IMR-90 (cell line): Measurements from ENCODE around the gene ZNHIT1. TPM values are rescaled to one million over a fixed set of nuclear protein-coding genes. Genes with fewer than 3 reads are reported as not detected.

Experiments
- ATAC-seq: fragments of 200-7000 bp; cut with Tn5 transposase; 2 replicates; pipeline ENCODE4 v1.9.1; 2020; ENCODE audit warnings: low read depth, mild to moderate bottlenecking, moderate library complexity
- BruUV-seq: library from RNA; stranded (reverse); fragments of 400-500 nt; replicated peaks from 2 replicates; lab custom pipeline; 2021; lab: Mats Ljungman, UMichigan
- CTCF ChIA-PET: fragments of 300-600 bp; formaldehyde crosslinking; extraction: SDS; loops from one replicate; lab custom pipeline; 2021; ENCODE audit warnings: antibody characterized with exemption; lab: Yijun Ruan, JAX
- POLR2A ChIA-PET: fragments of 300-600 bp; sonication (Branson Sonifier 250); formaldehyde crosslinking; loops from one replicate; lab custom pipeline; 2022; ENCODE audit warnings: antibody characterized with exemption; ENCODE audit not compliant: unreplicated experiment; lab: Charles Lee
- DNase-seq: peaks from one replicate; pipeline ENCODE4 v3.0.0; 2013
- H2AFZ ChIP-seq: replicated peaks from 2 replicates; pipeline ENCODE3; 2013; ENCODE audit warnings: low read length, mild to moderate bottlenecking; ENCODE audit not compliant: poor library complexity
- H2AK5ac ChIP-seq: 2 replicates; pipeline ENCODE4 v1.6.1; 2013; ENCODE audit warnings: low read depth, low read length, inconsistent platforms
- H2AK9ac ChIP-seq: replicated peaks from 2 replicates; pipeline ENCODE3; 2013; ENCODE audit warnings: mild to moderate bottlenecking, low read depth, low read length, moderate library complexity; ENCODE audit not compliant: poor library complexity
- H2BK120ac ChIP-seq: 2 replicates; pipeline ENCODE4 v1.6.1; 2013; ENCODE audit warnings: low read depth, low read length, inconsistent platforms
- H2BK15ac ChIP-seq: 3 replicates; pipeline ENCODE4 v1.6.1; 2013; ENCODE audit warnings: low read depth, low read length, inconsistent platforms
- H2BK20ac ChIP-seq: 2 replicates; pipeline ENCODE4 v1.6.1; 2013; ENCODE audit warnings: low read depth, mild to moderate bottlenecking, inconsistent platforms, low read length, moderate library complexity
- H2BK5ac ChIP-seq: 2 replicates; pipeline ENCODE4 v1.6.1; 2013; ENCODE audit warnings: mild to moderate bottlenecking, low read depth, low read length, inconsistent platforms; ENCODE audit not compliant: poor library complexity, severe bottlenecking
- H3K14ac ChIP-seq: replicated peaks from 2 replicates; pipeline ENCODE4 v1.6.1; 2013; ENCODE audit warnings: low read depth, low read length, inconsistent platforms
- H3K18ac ChIP-seq: 2 replicates; pipeline ENCODE4 v1.6.1; 2013; ENCODE audit warnings: low read depth, low read length, control low read depth
- H3K23ac ChIP-seq: 2 replicates; pipeline ENCODE4 v1.6.1; 2013; ENCODE audit warnings: low read depth, low read length, inconsistent platforms
- H3K27ac ChIP-seq: 2 replicates; pipeline ENCODE4 v1.5.1; 2013; ENCODE audit warnings: mild to moderate bottlenecking, control low read depth, low read length; ENCODE audit not compliant: insufficient read depth
- H3K27me3 ChIP-seq: 2 replicates; pipeline ENCODE4 v1.6.1; 2013; ENCODE audit warnings: low read length; ENCODE audit not compliant: control insufficient read depth, insufficient read depth
- H3K36me3 ChIP-seq: 2 replicates; pipeline ENCODE4 v1.6.1; 2013; ENCODE audit warnings: low read length, mixed read lengths; ENCODE audit not compliant: control insufficient read depth, insufficient read depth
- H3K4ac ChIP-seq: 2 replicates; pipeline ENCODE4 v1.6.1; 2013; ENCODE audit warnings: low read depth, low read length, inconsistent platforms
- H3K4me1 ChIP-seq: 2 replicates; pipeline ENCODE4 v1.6.1; 2013; ENCODE audit warnings: low read length, mixed read lengths; ENCODE audit not compliant: control insufficient read depth, insufficient read depth
- H3K4me2 ChIP-seq: 2 replicates; pipeline ENCODE4 v1.6.1; 2013; ENCODE audit warnings: low read depth, mild to moderate bottlenecking, control low read depth, low read length, moderate library complexity
- H3K4me3 ChIP-seq: 2 replicates; pipeline ENCODE4 v1.5.1; 2013; ENCODE audit warnings: low read depth, mild to moderate bottlenecking, control low read depth, low read length, moderate library complexity; ENCODE audit not compliant: insufficient read depth
- H3K56ac ChIP-seq: 2 replicates; pipeline ENCODE4 v1.6.1; 2013; ENCODE audit warnings: low read length, inconsistent platforms; ENCODE audit not compliant: insufficient read depth; ENCODE audit errors: extremely low read depth
- H3K79me1 ChIP-seq, 2 experiments: 2 replicates each; pipeline ENCODE4 v1.6.1; 2013; ENCODE audit warnings: low read length in 2 of 2, inconsistent platforms in 1 of 2, low read depth in 1 of 2
- H3K9ac ChIP-seq: 2 replicates; pipeline ENCODE4 v1.6.1; 2013; ENCODE audit warnings: low read depth, low read length, control low read depth
- H3K9me1 ChIP-seq: 2 replicates; pipeline ENCODE4 v1.6.1; 2013; ENCODE audit warnings: low read length, inconsistent platforms; ENCODE audit not compliant: insufficient read depth
- H3K9me3 ChIP-seq: 2 replicates; pipeline ENCODE4 v1.6.1; 2013; ENCODE audit warnings: low read length; ENCODE audit not compliant: control insufficient read depth, insufficient read depth
- H4K20me1 ChIP-seq: 2 replicates; pipeline ENCODE4 v1.6.1; 2013; ENCODE audit warnings: low read length, inconsistent platforms; ENCODE audit not compliant: insufficient read depth
- H4K5ac ChIP-seq: 2 replicates; pipeline ENCODE4 v1.6.1; 2013; ENCODE audit warnings: mild to moderate bottlenecking, low read depth, low read length, control low read depth
- H4K8ac ChIP-seq, 2 experiments: 2 replicates each; pipeline ENCODE4 v1.6.1; 2013; ENCODE audit warnings: low read depth in 2 of 2, low read length in 2 of 2, control low read depth in 1 of 2, inconsistent platforms in 1 of 2
- H4K91ac ChIP-seq: 2 replicates; pipeline ENCODE4 v1.6.1; 2013; ENCODE audit warnings: low read depth, low read length, inconsistent platforms; ENCODE audit not compliant: insufficient read depth
- BHLHE40 ChIP-seq: fragments of 150-350 bp; IDR thresholded peaks from 2 replicates; pipeline ENCODE4 v1.6.1; 2016; ENCODE audit warnings: mild to moderate bottlenecking, low read depth, low read length
- CEBPB ChIP-seq: IDR thresholded peaks from 2 replicates; pipeline ENCODE4 v1.6.1; 2012; ENCODE audit warnings: low read depth, low read length, improper control_type of control experiment
- ELK1 ChIP-seq: fragments of 150-350 bp; IDR thresholded peaks from 2 replicates; pipeline ENCODE4 v1.6.1; 2016; ENCODE audit warnings: low read depth, mild to moderate bottlenecking, low read length, moderate library complexity, borderline replicate concordance
- FOS ChIP-seq: fragments of 150-350 bp; IDR thresholded peaks from 2 replicates; pipeline ENCODE4 v1.6.1; 2016; ENCODE audit warnings: low read depth, low read length
- MXI1 ChIP-seq: IDR thresholded peaks from 2 replicates; pipeline ENCODE4 v1.6.1; 2012; ENCODE audit warnings: low read depth, mild to moderate bottlenecking, low read length, moderate library complexity, borderline replicate concordance
- NFE2L2 ChIP-seq: fragments of 150-350 bp; IDR thresholded peaks from 2 replicates; pipeline ENCODE4 v1.6.1; 2016; ENCODE audit warnings: low read depth, mild to moderate bottlenecking, low read length
- POLR2A ChIP-seq: IDR thresholded peaks from 2 replicates; pipeline ENCODE4 v1.6.1; 2012; ENCODE audit warnings: mild to moderate bottlenecking, low read depth, low read length
- RFX5 ChIP-seq: IDR thresholded peaks from 2 replicates; pipeline ENCODE4 v1.8.0; 2012; ENCODE audit warnings: low read depth, mild to moderate bottlenecking, low read length, moderate library complexity
- SMC3 ChIP-seq: fragments of 150-350 bp; IDR thresholded peaks from 2 replicates; pipeline ENCODE4 v1.6.1; 2016; ENCODE audit warnings: low read depth, mild to moderate bottlenecking, antibody characterized with exemption, low read length, moderate library complexity
- WGBS, 2 experiments: methylation state at CpG; one replicate each; pipeline versions ENCODE4 v1.1.5 to v1.1.7; 2013; ENCODE audit warnings: missing lambda C conversion rate in 2 of 2; ENCODE audit not compliant: insufficient read length in 1 of 2; ENCODE audit errors: extremely low coverage in 2 of 2; 5-methylcytosine and 5-hydroxymethylcytosine counted together
- dilution Hi-C: fragments of 300-500 bp; cut with HindIII; formaldehyde crosslinking; loops from one replicate; pipeline ENCODE4 v1.14.3; 2018; ENCODE audit warnings: low sequenced_read_pairs; ENCODE audit not compliant: unreplicated experiment
- in situ Hi-C: fragments of 300-500 bp; cut with MboI; formaldehyde crosslinking; loops from 3 replicates; pipeline ENCODE4 v1.14.3; 2019; ENCODE audit warnings: low sequenced_read_pairs, inconsistent platforms, mixed read lengths
- intact Hi-C: fragments of 100-400 bp; cut with micrococcal nuclease; formaldehyde crosslinking; loops from 2 replicates; pipeline ENCODE4 v1.10.0; 2022
- polyA plus RNA-seq, 3 experiments: library from polyadenylated mRNA; depleted of rRNA; stranded (reverse); fragments of >200 nt; gene quantifications; 2 replicates each; pipeline ENCODE4 v1.2.3, GENCODE V29; 2012; ENCODE audit warnings: low replicate concordance in 1 of 3
- total RNA-seq: library from RNA; depleted of rRNA; stranded (reverse); fragments of >200 nt; gene quantifications from 2 replicates; pipeline ENCODE4 v1.2.3, GENCODE V29; 2012

ZNHIT1 gene
- total and polyA plus RNA-seq, 2 of the 4 experiments (the other 2 are of a cell fraction), result 31.7 to 47.1 TPM

GRCh38 chr7:101212014-101212413 is 6.0 kb upstream of the ZNHIT1 start:
- no TSS peak for BruUV-seq
- no peak overlapping the region for H4K91ac ChIP-seq
- no peak overlapping the region for H3K4ac ChIP-seq
- no CpG with 5 or more reads among the region's 8 CpGs for WGBS, 2 experiments
- no peak overlapping the region for H4K8ac ChIP-seq
- H2BK15ac ChIP-seq, result no peak overlapping the region
- no peak overlapping the region for H2AFZ ChIP-seq
- dilution Hi-C loops, result no loop called here
- H3K36me3 ChIP-seq, result peaks cover 52% of the 10 kb centered on the region
- ChIA-PET POLR2A (interaction anchor here (0.6 kb wide), 1 partner anchor 18 kb away, joined by 3 read pairs; no protein-coding TSS in a partner anchor), CTCF (no interaction called here)
- no peak overlapping the region for H2AK9ac ChIP-seq
- no peaks in the 10 kb centered on the region; the same call in 1 of the 2 replicates for H4K20me1 ChIP-seq
- H3K79me1 ChIP-seq, result peaks cover 9 to 23% of the 10 kb centered on the region in 2 experiments; a peak in 3 of 4 replicates
- no peak overlapping the region for H2BK120ac ChIP-seq
- in situ Hi-C loops, result no loop called here
- no peak overlapping the region for H2AK5ac ChIP-seq
- H3K23ac ChIP-seq, result no peak overlapping the region
- no peak overlapping the region for H3K18ac ChIP-seq
- no peak overlapping the region for H3K56ac ChIP-seq
- H2BK5ac ChIP-seq, result no peak overlapping the region
- peaks cover 4% of the 10 kb centered on the region for H3K9me1 ChIP-seq
- no peaks in the 10 kb centered on the region for H3K27me3 ChIP-seq
- H2BK20ac ChIP-seq, result no peak overlapping the region
- ATAC-seq (no peak), DNase-seq (no peak)
- no peak overlapping the region for H3K14ac ChIP-seq
- H3K4me2 ChIP-seq, result no peak overlapping the region
- intact Hi-C loops, result no loop called here
- no peaks in the 10 kb centered on the region for H3K9me3 ChIP-seq
- no peak overlapping the region for H3K27ac ChIP-seq
- TF ChIP-seq ELK1 (no peak), BHLHE40 (no peak), FOS (no peak), POLR2A (no peak), CEBPB (no peak), MXI1 (no peak), NFE2L2 (no peak), RFX5 (no peak), SMC3 (no peak)
- no peak overlapping the region for H4K5ac ChIP-seq
- no peak overlapping the region for H3K4me3 ChIP-seq
- no peak overlapping the region for H3K9ac ChIP-seq
- peaks cover 9% of the 10 kb centered on the region for H3K4me1 ChIP-seq
